ENCODE measurements around the gene TNS3. TPM values are rescaled to one million over a fixed set of nuclear protein-coding genes. Genes with fewer than 3 reads are reported as not detected.

Gene TNS3
- total RNA-seq, 1 donor from 2014 or later = 41.2 TPM

- H3K27me3 ChIP-seq (ENCODE audit: control insufficient read depth, insufficient read depth, low read length) = no peaks in the 10 kb centered on the region
- no peak for DNase-seq (ENCODE audit: low read depth)
- peaks cover 2% of the 10 kb centered on the region for H3K36me3 ChIP-seq (ENCODE audit: control insufficient read depth, insufficient read depth, low read length)
- no peak for TF ChIP-seq CTCF (IDR thresholded peaks at IDR 0.05; ENCODE audit: insufficient read depth, low read length, poor library complexity, severe bottlenecking)
- H3K4me3 ChIP-seq (ENCODE audit: low read depth, low read length) = no peak overlapping the region
Observed at GRCh38 chr7:47572094-47572445, 9.8 kb downstream of the TNS3 start.

DNA sequence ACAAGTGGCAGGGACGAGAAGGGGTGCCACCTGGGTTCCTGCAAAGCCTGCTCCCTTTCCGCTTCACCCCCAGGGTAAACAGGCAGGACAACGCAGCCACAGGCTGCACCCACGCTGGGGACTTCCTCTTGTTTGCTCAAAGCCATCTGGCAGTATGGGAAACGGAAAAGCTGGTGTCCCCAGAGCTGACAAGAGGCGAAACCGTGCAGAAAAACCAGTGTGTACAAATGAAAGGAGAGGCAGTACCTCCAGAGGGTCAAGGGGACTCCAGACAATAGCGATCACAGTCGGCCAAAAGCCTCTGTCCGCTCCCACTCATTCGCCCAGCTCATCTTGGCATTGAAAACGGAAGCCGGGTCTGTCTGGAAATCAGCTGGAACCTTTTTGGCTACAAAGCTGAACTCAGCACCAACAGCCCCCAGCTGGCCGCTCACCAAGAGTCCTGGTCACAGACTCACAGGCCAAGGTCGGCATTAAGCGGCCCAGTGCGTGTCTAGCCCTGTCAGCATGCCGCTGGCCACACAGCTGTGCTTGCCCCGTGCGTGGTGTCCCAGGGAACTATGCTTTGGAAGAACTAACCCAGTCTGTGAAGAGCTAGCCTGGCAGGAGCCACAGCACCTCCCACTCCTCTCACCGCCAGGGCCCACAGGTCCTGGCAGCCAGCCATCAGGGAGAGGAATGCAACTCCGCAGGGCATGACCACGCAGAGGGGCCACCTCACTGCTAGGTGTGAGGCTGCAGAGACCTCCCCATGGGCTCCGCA, 10.4 kb downstream of the TNS3 start:
- Histone ChIP-seq H3K4me3 (ENCODE audit: low read depth, low read length) (no peak overlapping the region), H3K27me3 (ENCODE audit: control insufficient read depth, insufficient read depth, low read length) (no peaks in the 10 kb centered on the region), H3K36me3 (ENCODE audit: control insufficient read depth, insufficient read depth, low read length) (peaks cover 2% of the 10 kb centered on the region)
- no peak for TF ChIP-seq CTCF (IDR thresholded peaks at IDR 0.05; ENCODE audit: insufficient read depth, low read length, poor library complexity, severe bottlenecking)
- peak; percentile 64 for DNase-seq (ENCODE audit: low read depth)

- no peak for DNase-seq (ENCODE audit: low read depth)
- no peaks in the 10 kb centered on the region for H3K27me3 ChIP-seq (ENCODE audit: control insufficient read depth, insufficient read depth, low read length)
- peaks cover 2% of the 10 kb centered on the region for H3K36me3 ChIP-seq (ENCODE audit: control insufficient read depth, insufficient read depth, low read length)
- no peak overlapping the region for H3K4me3 ChIP-seq (ENCODE audit: low read depth, low read length)
- TF ChIP-seq CTCF (IDR thresholded peaks at IDR 0.05; ENCODE audit: insufficient read depth, low read length, poor library complexity, severe bottlenecking) = no peak
Observed at GRCh38 chr7:47570649-47571050, 11.3 kb downstream of the TNS3 start.

DNA sequence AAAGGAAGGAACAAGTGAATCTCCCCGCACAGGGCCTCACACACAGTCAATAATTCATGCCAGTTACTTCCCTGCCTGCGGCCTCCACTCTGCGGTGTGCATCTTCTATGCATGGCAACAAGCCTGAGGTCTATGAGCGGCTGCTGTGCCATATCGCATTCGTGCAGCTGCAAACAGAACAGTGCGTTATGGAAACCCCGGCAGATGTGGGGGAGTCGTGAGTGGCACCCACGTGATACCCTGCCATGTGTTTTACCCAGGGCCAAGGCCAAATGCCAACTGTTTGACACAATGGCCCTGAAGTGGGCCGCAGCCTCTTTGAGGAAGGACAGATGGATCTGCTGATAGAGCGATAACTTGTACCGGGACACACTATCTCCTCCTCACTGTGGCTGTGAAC, 13.4 kb downstream of the TNS3 start:
- no peaks in the 10 kb centered on the region for H3K27me3 ChIP-seq (ENCODE audit: control insufficient read depth, insufficient read depth, low read length)
- H3K36me3 ChIP-seq (ENCODE audit: control insufficient read depth, insufficient read depth, low read length) = peaks cover 2% of the 10 kb centered on the region
- no peak for TF ChIP-seq CTCF (IDR thresholded peaks at IDR 0.05; ENCODE audit: insufficient read depth, low read length, poor library complexity, severe bottlenecking)
- no peak overlapping the region for H3K4me3 ChIP-seq (ENCODE audit: low read depth, low read length)
- DNase-seq (ENCODE audit: low read depth) = no peak

- H3K36me3 ChIP-seq (ENCODE audit: control insufficient read depth, insufficient read depth, low read length) = peaks cover 2% of the 10 kb centered on the region
- no peak for TF ChIP-seq CTCF (IDR thresholded peaks at IDR 0.05; ENCODE audit: insufficient read depth, low read length, poor library complexity, severe bottlenecking)
- H3K4me3 ChIP-seq (ENCODE audit: low read depth, low read length) = no peak overlapping the region
- DNase-seq (ENCODE audit: low read depth) = no peak
- no peaks in the 10 kb centered on the region for H3K27me3 ChIP-seq (ENCODE audit: control insufficient read depth, insufficient read depth, low read length)
Observed at GRCh38 chr7:47568056-47568455, 13.9 kb downstream of the TNS3 start.
